ENCODE data around the gene KBTBD4. TPM values are rescaled to one million over a fixed set of nuclear protein-coding genes. Genes with fewer than 3 reads are reported as not detected.

KBTBD4 gene
- total and polyA plus RNA-seq, 2 of the 13 experiments (the other 11 are each of a cell fraction or from before 2014, with no cell fraction given): 8.5 to 12.8 TPM

GRCh38 chr11:47587723-47588326 is 9.1 kb upstream of the KBTBD4 start (continued):
- peak; percentile 81; the same call in 1 of the 2 replicates for TF ChIP-seq MTA1 (CRISPR knock-in tag; IDR thresholded peaks at IDR 0.05; ENCODE audit: borderline replicate concordance)
- no peak for TF ChIP-seq PAX8 (CRISPR knock-in tag; IDR thresholded peaks at IDR 0.05; ENCODE audit: borderline replicate concordance)
- TF ChIP-seq GABPB1 (CRISPR knock-in tag; IDR thresholded peaks at IDR 0.05): peak; percentile 85
- no peak for TF ChIP-seq KDM1A (CRISPR knock-in tag; IDR thresholded peaks at IDR 0.05)
- TF ChIP-seq SMC3 (IDR thresholded peaks at IDR 0.05; ENCODE audit: low read length): no peak
- TF ChIP-seq CSRNP2 (CRISPR knock-in tag; conservative IDR thresholded peaks at IDR 0.05; ENCODE audit: low read depth): no peak
- peak; percentile 83 for TF ChIP-seq MAX (IDR thresholded peaks at IDR 0.05)
- TF ChIP-seq MIXL1 (CRISPR knock-in tag; IDR thresholded peaks at IDR 0.05): no peak
- peak; percentile 70 for TF ChIP-seq ZFX (CRISPR knock-in tag; IDR thresholded peaks at IDR 0.05; ENCODE audit: low read depth)
- TF ChIP-seq ZBTB43 (CRISPR knock-in tag; conservative IDR thresholded peaks at IDR 0.05): 0 out of 2 replicates have a peak, but pooled peaks have one; percentile 46
- TF ChIP-seq THAP11 (CRISPR knock-in tag; IDR thresholded peaks at IDR 0.05): peak; percentile 39; the same call in 1 of the 2 replicates
- TF ChIP-seq CBX5 (CRISPR knock-in tag; IDR thresholded peaks at IDR 0.05; ENCODE audit: borderline replicate concordance): no peak; the same call in 1 of the 2 replicates
- no peak for TF ChIP-seq ZNF775 (CRISPR knock-in tag; IDR thresholded peaks at IDR 0.05; ENCODE audit: borderline replicate concordance)
- TF ChIP-seq MNT (IDR thresholded peaks at IDR 0.05): no peak
- no peak for TF ChIP-seq AKNA (CRISPR knock-in tag; IDR thresholded peaks at IDR 0.05; ENCODE audit: borderline replicate concordance)
- TF ChIP-seq HOXA9 (CRISPR knock-in tag; IDR thresholded peaks at IDR 0.05; ENCODE audit: borderline replicate concordance): no peak
- no peak for TF ChIP-seq ZNF496 (CRISPR knock-in tag; IDR thresholded peaks at IDR 0.05; ENCODE audit: insufficient replicate concordance)
- TF ChIP-seq ZNF138 (CRISPR knock-in tag; IDR thresholded peaks at IDR 0.05; ENCODE audit: low read depth): peak; percentile 72; the same call in 1 of the 2 replicates
